K562 (cell line): Measurements from ENCODE around the gene CD302. TPM values are rescaled to one million over a fixed set of nuclear protein-coding genes. Genes with fewer than 3 reads are reported as not detected.
A peak's percentile ranks its signal among the peaks of the same experiment; 100 is the strongest.
"Not testable (repeated sequence)": the region's sequence is repeated elsewhere in the genome, so short reads cannot be mapped to it uniquely, and the experiment has no call there.

ENCODE experiments used
- ATAC-seq: fragments of 200-7000 bp; cut with Tn5 transposase; 3 replicates; pipeline ENCODE4 v1.9.1; 2020; ENCODE audit warnings: moderate library complexity
- BruUV-seq: library from RNA; stranded (reverse); fragments of 400-500 nt; replicated peaks from 2 replicates; lab custom pipeline; 2021; lab: Mats Ljungman, UMichigan
- CTCF ChIA-PET: fragments of 300-600 bp; formaldehyde crosslinking; extraction: SDS; loops from one replicate; lab custom pipeline; 2021; ENCODE audit warnings: low intra/inter-chr PET ratio; lab: Yijun Ruan, JAX
- POLR2A ChIA-PET: fragments of 300-600, 350-650 bp; sonication (Branson Sonifier 250); formaldehyde crosslinking; extraction: SDS; loops from one replicate; lab custom pipeline; 2021; ENCODE audit warnings: antibody characterized with exemption, inconsistent platforms; lab: Yijun Ruan, JAX
- DNase-seq, 4 experiments: peaks; one replicate each; pipeline versions ENCODE4 v3.0.0 to v3.0.0-alpha.2; 2011 to 2018; ENCODE audit warnings: low spot score in 3 of 4, mixed read lengths in 3 of 4; ENCODE audit errors: extremely low read depth in 1 of 4
- FAIRE-seq: peaks from 2 replicates; lab custom pipeline; 2011; peaks lifted over from hg19 to GRCh38; lab: Jason Lieb, UNC
- H2AFZ ChIP-seq: 2 replicates; pipeline ENCODE4 v1.6.0; 2011; ENCODE audit warnings: low read depth, low read length, control low read depth, inconsistent platforms
- H3K27ac ChIP-seq: fragments of 200-600 bp; 3 replicates; pipeline ENCODE4 v1.8.0; 2011; ENCODE audit warnings: low read depth, mild to moderate bottlenecking, control low read depth, inconsistent platforms, low read length, moderate library complexity, mixed read lengths; ENCODE audit errors: extremely low read depth
- H3K27me3 ChIP-seq, 2 experiments: fragments of 300-600 bp in 1 of 2; 2 replicates in 1 of 2; 3 replicates in 1 of 2; pipeline versions ENCODE4 v1.6.0 to v1.8.0; 2011; ENCODE audit warnings: inconsistent platforms in 2 of 2, low read length in 2 of 2, mild to moderate bottlenecking in 1 of 2, mixed read lengths in 1 of 2, moderate library complexity in 1 of 2; ENCODE audit not compliant: control insufficient read depth in 2 of 2, insufficient read depth in 2 of 2
- H3K36me3 ChIP-seq: fragments of 300-600 bp; 3 replicates; pipeline ENCODE4 v1.8.0; 2011; ENCODE audit warnings: mild to moderate bottlenecking, low read length, inconsistent platforms; ENCODE audit not compliant: control insufficient read depth, insufficient read depth
- H3K4me1 ChIP-seq, 2 experiments: fragments of 200-600 bp in 1 of 2; replicated peaks in 1 of 2; 2 replicates in 1 of 2; 3 replicates in 1 of 2; pipeline versions ENCODE4 v1.5.1 to v1.8.0; 2011; ENCODE audit warnings: inconsistent platforms in 2 of 2, low read length in 2 of 2, mild to moderate bottlenecking in 1 of 2, mixed read lengths in 1 of 2, moderate library complexity in 1 of 2; ENCODE audit not compliant: control insufficient read depth in 2 of 2, insufficient read depth in 2 of 2
- H3K4me2 ChIP-seq: 2 replicates; pipeline ENCODE4 v1.6.1; 2011; ENCODE audit warnings: low read length, control low read depth, inconsistent platforms, mixed read lengths; ENCODE audit not compliant: insufficient read depth
- H3K4me3 ChIP-seq: fragments of 200-600 bp; sonication (generic), shearing (Covaris generic); 2 replicates; pipeline ENCODE4 v1.5.1; 2016; ENCODE audit warnings: control low read depth, inconsistent platforms
- H3K79me2 ChIP-seq: fragments of 200-600 bp; 3 replicates; pipeline ENCODE4 v1.8.0; 2011; ENCODE audit warnings: low read length, inconsistent platforms; ENCODE audit not compliant: control insufficient read depth, insufficient read depth
- H3K9ac ChIP-seq, 2 experiments: 2 replicates each; pipeline versions ENCODE4 v1.6.0 to v1.6.1; 2011; ENCODE audit warnings: low read depth in 2 of 2, low read length in 2 of 2, control low read depth in 1 of 2, inconsistent platforms in 1 of 2, mild to moderate bottlenecking in 1 of 2, mixed read lengths in 1 of 2; ENCODE audit not compliant: insufficient read depth in 1 of 2
- H3K9me1 ChIP-seq: one replicate; pipeline ENCODE4 v1.6.0; 2011; ENCODE audit warnings: inconsistent platforms, mild to moderate bottlenecking, low read length, moderate library complexity; ENCODE audit not compliant: control insufficient read depth, insufficient read depth
- H3K9me3 ChIP-seq: replicated peaks from 2 replicates; pipeline ENCODE4 v1.5.1; 2011; ENCODE audit warnings: low read depth, low read length, inconsistent platforms; ENCODE audit not compliant: control insufficient read depth, insufficient read depth
- H4K20me1 ChIP-seq: replicated peaks from 2 replicates; pipeline ENCODE4 v1.6.1; 2011; ENCODE audit warnings: low read length, inconsistent platforms, mixed read lengths; ENCODE audit not compliant: control insufficient read depth, insufficient read depth
- ASH1L ChIP-seq: fragments of 450-650 bp; IDR thresholded peaks from 2 replicates; pipeline ENCODE4 v1.6.1; 2018; ENCODE audit warnings: borderline replicate concordance, mild to moderate bottlenecking, low read depth; ENCODE audit not compliant: partially characterized antibody
- FOSL1 ChIP-seq: fragments of 200-800 bp; sonication (Bioruptor generic); conservative IDR thresholded peaks from 2 replicates; pipeline ENCODE4 v1.6.1; 2016; ENCODE audit warnings: missing genetic modification characterization, missing compliant biosample characterization
- NR0B1 ChIP-seq: fragments of 450-650 bp; IDR thresholded peaks from one replicate; pipeline ENCODE4 v1.6.1; 2018; ENCODE audit warnings: mild to moderate bottlenecking, moderate library complexity; ENCODE audit not compliant: partially characterized antibody
- PHF21A ChIP-seq: fragments of 450-650 bp; IDR thresholded peaks from 2 replicates; pipeline ENCODE4 v1.6.1; 2017; ENCODE audit warnings: low read depth, borderline replicate concordance
- XRCC3 ChIP-seq: fragments of 450-650 bp; IDR thresholded peaks from 2 replicates; pipeline ENCODE4 v1.6.1; 2017; ENCODE audit warnings: mild to moderate bottlenecking, moderate library complexity
- YY1 ChIP-seq, 3 experiments: IDR thresholded peaks; 2 replicates each; pipeline ENCODE4 v1.6.1; 2011; ENCODE audit warnings: low read length in 2 of 3, mild to moderate bottlenecking in 2 of 3, moderate library complexity in 2 of 3, borderline replicate concordance in 1 of 3, control low read depth in 1 of 3, low read depth in 1 of 3; ENCODE audit not compliant: insufficient read depth in 3 of 3, insufficient replicate concordance in 2 of 3, control insufficient read depth in 1 of 3, insufficient read length in 1 of 3; ENCODE audit errors: extremely low read depth in 1 of 3
- ZC3H11A ChIP-seq: IDR thresholded peaks from 2 replicates; pipeline ENCODE4 v1.6.1; 2012; ENCODE audit warnings: low read depth, low read length, improper control_type of control experiment
- ZNF57 ChIP-seq: fragments of 450-650 bp; formaldehyde crosslinking; IDR thresholded peaks from 2 replicates; pipeline ENCODE4 v1.4.0; 2020; ENCODE audit warnings: mild to moderate bottlenecking, moderate library complexity
- ZNF668 ChIP-seq: fragments of 250-450 bp; sonication (Bioruptor Pico); IDR thresholded peaks from 2 replicates; pipeline ENCODE4 v1.8.0; 2022; ENCODE audit warnings: mild to moderate bottlenecking, inconsistent platforms
- ZNF740 ChIP-seq, 3 experiments: fragments of 200-800 bp in 1 of 3; sonication (Bioruptor generic) in 1 of 3; sonication (generic) in 1 of 3; formaldehyde crosslinking in 1 of 3; IDR thresholded peaks; 2 replicates each; pipeline versions ENCODE4 v1.6.1 to v1.8.0; 2016 to 2022; ENCODE audit warnings: mild to moderate bottlenecking in 2 of 3, missing compliant biosample characterization in 2 of 3, missing genetic modification characterization in 2 of 3, missing genetic modification reagents in 1 of 3
- ZNF764 ChIP-seq: fragments of 250-450 bp; sonication (Bioruptor Pico); IDR thresholded peaks from 2 replicates; pipeline ENCODE4 v1.4.0; 2020; ENCODE audit warnings: low read depth, mild to moderate bottlenecking, moderate library complexity
- WGBS: fragments of 100-300 bp; shearing (Covaris generic); methylation state at CpG from one replicate; pipeline ENCODE4 v1.1.6; 2016; ENCODE audit warnings: low coverage, mixed read lengths; ENCODE audit not compliant: insufficient coverage; ENCODE audit errors: missing lambda C conversion rate; 5-methylcytosine and 5-hydroxymethylcytosine counted together
- in situ Hi-C: fragments of 300-500 bp; cut with MboI; formaldehyde crosslinking; loops from 4 replicates; pipeline ENCODE4 v1.15.0; 2018; ENCODE audit warnings: inconsistent platforms, mixed read lengths
- intact Hi-C: fragments of 100-400 bp; cut with micrococcal nuclease; formaldehyde crosslinking; loops from 2 replicates; pipeline ENCODE4 v1.14.2; 2022
- polyA plus RNA-seq, 8 experiments: library from polyadenylated mRNA; depleted of rRNA in 4 of 8; stranded (reverse) in 5 of 8; unstranded in 3 of 8; fragments of >200 nt; fragmentation: Nextera tagmentation in 2 of 8; fragmentation: Illumina TruSeq in 1 of 8; extraction: Ambion mirVana in 2 of 8; extraction: Trizol in 1 of 8; gene quantifications; 2 replicates each; pipeline versions ENCODE4 v1.2.1 to v1.2.3, GENCODE V29; 2011 to 2014; ENCODE audit warnings: inconsistent platforms in 1 of 8, missing spikeins in 1 of 8
- total RNA-seq, 7 experiments: library from RNA; depleted of rRNA in 6 of 7; stranded (reverse); fragments of >200 nt in 6 of 7; fragmentation: Illumina TruSeq in 2 of 7; extraction: Trizol in 2 of 7; gene quantifications; 2 replicates each; pipeline versions ENCODE4 v1.2.1 to v1.2.3, GENCODE V29; 2011 to 2021; ENCODE audit warnings: low replicate concordance in 1 of 7

CD302 gene
- total and polyA plus RNA-seq, 9 of the 15 experiments (the other 6 are each of a cell fraction or from before 2014, with no cell fraction given) = 0.03 to 0.07 (median 0.04) TPM; not detected in 5

GRCh38 chr2:159821775-159822477 is 23.9 kb upstream of the CD302 start:
- POLR2A ChIA-PET = interaction anchor here (0.8 kb wide), 1 partner anchor 22 kb away, joined by 3 read pairs; no protein-coding TSS in a partner anchor
- DNase-seq, H3K4me2 ChIP-seq, H3K4me3 ChIP-seq, H3K9me1 ChIP-seq, H3K9ac ChIP-seq, FAIRE-seq, H4K20me1 ChIP-seq, BruUV-seq, H2AFZ ChIP-seq, ATAC-seq, H3K36me3 ChIP-seq, H3K4me1 ChIP-seq, CTCF ChIA-PET, H3K9me3 ChIP-seq, intact Hi-C loops, H3K79me2 ChIP-seq, H3K27ac ChIP-seq: not testable (repeated sequence)
- TF ChIP-seq YY1 (IDR thresholded peaks at IDR 0.05; ENCODE audit: borderline replicate concordance in 1 of 3, control insufficient read depth in 1 of 3, extremely low read depth in 1 of 3, insufficient read depth in 3 of 3, insufficient read length in 1 of 3, insufficient replicate concordance in 2 of 3, low read depth in 1 of 3, low read length in 2 of 3) = peak in 1 of 3 experiments; percentile 24
- peaks cover 4 to 11% of the 10 kb centered on the region in 2 experiments; a peak in 3 of 5 replicates for H3K27me3 ChIP-seq
- WGBS = 0% methylated on average over 11 of the region's 11 CpGs
- in situ Hi-C loops = loop anchor here (25.0 kb wide), 1 partner anchor 910 kb away; no protein-coding TSS in a partner anchor

- Histone ChIP-seq H3K9ac (no peak overlapping the region), H3K4me2 (no peak overlapping the region), H3K27ac (no peak overlapping the region), H3K36me3 (no peaks in the 10 kb centered on the region), H4K20me1 (no peaks in the 10 kb centered on the region), H3K4me1 (no peaks in the 10 kb centered on the region), H3K9me1 (no peaks in the 10 kb centered on the region), H3K4me3 (no peak overlapping the region), H2AFZ (no peak overlapping the region), H3K9me3 (no peaks in the 10 kb centered on the region), H3K27me3 (peaks cover 4 to 11% of the 10 kb centered on the region in 2 experiments; a peak in 3 of 5 replicates), H3K79me2 (no peaks in the 10 kb centered on the region)
- in situ Hi-C loops = loop anchor here (25.0 kb wide), 1 partner anchor 907 kb away; no protein-coding TSS in a partner anchor
- intact Hi-C loops = no loop called here
- ATAC-seq (no peak), DNase-seq (no peak), FAIRE-seq (no peak)
- WGBS = 1% methylated on average over 6 of the region's 6 CpGs
- CTCF ChIA-PET = no interaction called here
- POLR2A ChIA-PET = no interaction called here
- BruUV-seq = no TSS peak
- TF ChIP-seq ZNF668 (CRISPR knock-in tag) (no peak), ZNF740 (CRISPR knock-in tag; IDR thresholded peaks at IDR 0.05) (no peak), ZNF740 (tag; IDR thresholded peaks at IDR 0.05) (no peak), ZNF57 (CRISPR knock-in tag) (no peak), XRCC3 (no peak), ASH1L (no peak), ZNF764 (CRISPR knock-in tag) (no peak), ZC3H11A (no peak), NR0B1 (no peak), PHF21A (no peak), FOSL1 (tag) (no peak)
These were observed 20.9 kb upstream of the CD302 start for GRCh38 chr2:159818940-159819339.
